Measurements from ENCODE around the gene SLC25A25.
"Not testable (repeated sequence)": the region's sequence is repeated elsewhere in the genome, so short reads cannot be mapped to it uniquely, and the experiment has no call there.

The SLC25A25 gene

DNA sequence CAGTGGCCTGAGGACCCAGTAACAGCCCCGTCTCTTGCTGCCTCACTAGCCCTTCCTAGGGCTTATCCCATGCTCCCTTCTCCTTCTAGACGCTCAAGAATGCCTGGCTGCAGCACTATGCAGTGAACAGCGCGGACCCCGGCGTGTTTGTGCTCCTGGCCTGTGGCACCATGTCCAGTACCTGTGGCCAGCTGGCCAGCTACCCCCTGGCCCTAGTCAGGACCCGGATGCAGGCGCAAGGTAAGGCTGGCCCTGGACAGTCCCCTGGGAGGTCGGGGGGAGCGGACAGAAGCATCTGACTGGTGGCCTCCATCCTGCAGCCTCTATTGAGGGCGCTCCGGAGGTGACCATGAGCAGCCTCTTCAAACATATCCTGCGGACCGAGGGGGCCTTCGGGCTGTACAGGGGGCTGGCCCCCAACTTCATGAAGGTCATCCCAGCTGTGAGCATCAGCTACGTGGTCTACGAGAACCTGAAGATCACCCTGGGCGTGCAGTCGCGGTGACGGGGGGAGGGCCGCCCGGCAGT lies 39.0 kb downstream of the SLC25A25 start:
- peak overlapping the region; percentile 15; the same call in 1 of the 2 replicates for H3K27ac ChIP-seq
- TF ChIP-seq, protein P1, sequence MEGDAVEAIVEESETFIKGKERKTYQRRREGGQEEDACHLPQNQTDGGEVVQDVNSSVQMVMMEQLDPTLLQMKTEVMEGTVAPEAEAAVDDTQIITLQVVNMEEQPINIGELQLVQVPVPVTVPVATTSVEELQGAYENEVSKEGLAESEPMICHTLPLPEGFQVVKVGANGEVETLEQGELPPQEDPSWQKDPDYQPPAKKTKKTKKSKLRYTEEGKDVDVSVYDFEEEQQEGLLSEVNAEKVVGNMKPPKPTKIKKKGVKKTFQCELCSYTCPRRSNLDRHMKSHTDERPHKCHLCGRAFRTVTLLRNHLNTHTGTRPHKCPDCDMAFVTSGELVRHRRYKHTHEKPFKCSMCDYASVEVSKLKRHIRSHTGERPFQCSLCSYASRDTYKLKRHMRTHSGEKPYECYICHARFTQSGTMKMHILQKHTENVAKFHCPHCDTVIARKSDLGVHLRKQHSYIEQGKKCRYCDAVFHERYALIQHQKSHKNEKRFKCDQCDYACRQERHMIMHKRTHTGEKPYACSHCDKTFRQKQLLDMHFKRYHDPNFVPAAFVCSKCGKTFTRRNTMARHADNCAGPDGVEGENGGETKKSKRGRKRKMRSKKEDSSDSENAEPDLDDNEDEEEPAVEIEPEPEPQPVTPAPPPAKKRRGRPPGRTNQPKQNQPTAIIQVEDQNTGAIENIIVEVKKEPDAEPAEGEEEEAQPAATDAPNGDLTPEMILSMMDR (conservative IDR thresholded peaks at IDR 0.05): no peak

DNA sequence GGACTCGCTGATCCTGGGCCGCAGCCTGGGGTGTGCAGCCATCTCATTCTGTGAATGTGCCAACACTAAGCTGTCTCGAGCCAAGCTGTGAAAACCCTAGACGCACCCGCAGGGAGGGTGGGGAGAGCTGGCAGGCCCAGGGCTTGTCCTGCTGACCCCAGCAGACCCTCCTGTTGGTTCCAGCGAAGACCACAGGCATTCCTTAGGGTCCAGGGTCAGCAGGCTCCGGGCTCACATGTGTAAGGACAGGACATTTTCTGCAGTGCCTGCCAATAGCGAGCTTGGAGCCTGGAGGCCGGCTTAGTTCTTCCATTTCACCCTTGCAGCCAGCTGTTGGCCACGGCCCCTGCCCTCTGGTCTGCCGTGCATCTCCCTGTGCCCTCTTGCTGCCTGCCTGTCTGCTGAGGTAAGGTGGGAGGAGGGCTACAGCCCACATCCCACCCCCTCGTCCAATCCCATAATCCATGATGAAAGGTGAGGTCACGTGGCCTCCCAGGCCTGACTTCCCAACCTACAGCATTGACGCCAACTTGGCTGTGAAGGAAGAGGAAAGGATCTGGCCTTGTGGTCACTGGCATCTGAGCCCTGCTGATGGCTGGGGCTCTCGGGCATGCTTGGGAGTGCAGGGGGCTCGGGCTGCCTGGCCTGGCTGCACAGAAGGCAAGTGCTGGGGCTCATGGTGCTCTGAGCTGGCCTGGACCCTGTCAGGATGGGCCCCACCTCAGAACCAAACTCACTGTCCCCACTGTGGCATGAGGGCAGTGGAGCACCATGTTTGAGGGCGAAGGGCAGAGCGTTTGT lies 39.6 kb downstream of the SLC25A25 start:
- peak overlapping the region; percentile 15; the same call in 1 of the 2 replicates for H3K27ac ChIP-seq
- TF ChIP-seq, protein P1 (conservative IDR thresholded peaks at IDR 0.05): no peak

DNA sequence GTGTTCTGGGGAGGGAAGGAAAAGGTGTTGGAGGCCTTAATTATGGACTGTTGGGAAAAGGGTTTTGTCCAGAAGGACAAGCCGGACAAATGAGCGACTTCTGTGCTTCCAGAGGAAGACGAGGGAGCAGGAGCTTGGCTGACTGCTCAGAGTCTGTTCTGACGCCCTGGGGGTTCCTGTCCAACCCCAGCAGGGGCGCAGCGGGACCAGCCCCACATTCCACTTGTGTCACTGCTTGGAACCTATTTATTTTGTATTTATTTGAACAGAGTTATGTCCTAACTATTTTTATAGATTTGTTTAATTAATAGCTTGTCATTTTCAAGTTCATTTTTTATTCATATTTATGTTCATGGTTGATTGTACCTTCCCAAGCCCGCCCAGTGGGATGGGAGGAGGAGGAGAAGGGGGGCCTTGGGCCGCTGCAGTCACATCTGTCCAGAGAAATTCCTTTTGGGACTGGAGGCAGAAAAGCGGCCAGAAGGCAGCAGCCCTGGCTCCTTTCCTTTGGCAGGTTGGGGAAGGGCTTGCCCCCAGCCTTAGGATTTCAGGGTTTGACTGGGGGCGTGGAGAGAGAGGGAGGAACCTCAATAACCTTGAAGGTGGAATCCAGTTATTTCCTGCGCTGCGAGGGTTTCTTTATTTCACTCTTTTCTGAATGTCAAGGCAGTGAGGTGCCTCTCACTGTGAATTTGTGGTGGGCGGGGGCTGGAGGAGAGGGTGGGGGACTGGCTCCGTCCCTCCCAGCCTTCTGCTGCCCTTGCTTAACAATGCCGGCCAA lies 40.4 kb downstream of the SLC25A25 start:
- peak overlapping the region; percentile 15; the same call in 1 of the 2 replicates for H3K27ac ChIP-seq
- TF ChIP-seq, protein P1 (conservative IDR thresholded peaks at IDR 0.05): no peak

DNA sequence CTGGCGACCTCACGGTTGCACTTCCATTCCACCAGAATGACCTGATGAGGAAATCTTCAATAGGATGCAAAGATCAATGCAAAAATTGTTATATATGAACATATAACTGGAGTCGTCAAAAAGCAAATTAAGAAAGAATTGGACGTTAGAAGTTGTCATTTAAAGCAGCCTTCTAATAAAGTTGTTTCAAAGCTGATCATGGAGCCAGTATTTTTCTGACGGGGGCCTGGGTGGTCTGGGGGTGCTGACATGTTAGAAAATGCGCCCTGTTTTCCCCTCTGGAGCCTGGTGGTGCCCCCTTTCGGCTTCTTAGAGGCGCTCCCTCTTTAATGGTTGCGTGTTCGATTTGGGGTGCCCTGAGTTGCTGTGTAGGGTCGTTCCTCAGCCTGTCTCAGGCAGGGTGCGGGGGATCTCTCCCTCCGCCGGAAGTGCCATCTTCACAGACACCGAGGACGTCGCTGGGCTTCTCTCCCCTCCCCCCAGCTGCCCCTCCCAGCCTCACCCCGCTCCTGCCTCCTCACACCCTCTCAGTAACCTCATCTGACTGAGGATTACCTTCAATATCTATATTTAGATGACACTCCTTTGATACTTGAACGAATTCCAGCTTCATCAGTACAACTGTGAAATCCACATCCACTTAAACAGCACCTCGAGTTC lies 41.1 kb downstream of the SLC25A25 start:
- H3K27ac ChIP-seq: peak overlapping the region; percentile 15; the same call in 1 of the 2 replicates
- TF ChIP-seq, protein P1 (conservative IDR thresholded peaks at IDR 0.05): no peak

DNA sequence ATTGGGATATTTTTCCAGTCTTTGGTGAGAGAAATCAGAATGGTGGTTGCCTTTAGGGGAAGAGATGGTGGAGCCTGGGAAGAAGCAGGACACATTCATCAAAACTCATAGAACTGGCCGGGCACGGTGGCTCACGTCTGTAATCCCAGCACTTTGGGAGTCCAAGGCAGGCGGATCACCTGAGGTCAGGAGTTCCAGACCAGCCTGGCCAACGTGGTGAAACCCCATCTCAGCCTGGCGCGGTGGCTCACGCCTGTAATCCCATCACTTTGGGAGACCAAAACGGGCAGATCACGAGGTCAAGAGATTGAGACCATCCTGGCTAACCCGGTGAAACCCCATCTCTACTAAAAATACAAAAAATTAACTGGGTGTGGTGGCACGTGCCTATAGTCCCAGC lies 43.7 kb downstream of the SLC25A25 start:
- not testable (repeated sequence) for H3K27ac ChIP-seq

DNA sequence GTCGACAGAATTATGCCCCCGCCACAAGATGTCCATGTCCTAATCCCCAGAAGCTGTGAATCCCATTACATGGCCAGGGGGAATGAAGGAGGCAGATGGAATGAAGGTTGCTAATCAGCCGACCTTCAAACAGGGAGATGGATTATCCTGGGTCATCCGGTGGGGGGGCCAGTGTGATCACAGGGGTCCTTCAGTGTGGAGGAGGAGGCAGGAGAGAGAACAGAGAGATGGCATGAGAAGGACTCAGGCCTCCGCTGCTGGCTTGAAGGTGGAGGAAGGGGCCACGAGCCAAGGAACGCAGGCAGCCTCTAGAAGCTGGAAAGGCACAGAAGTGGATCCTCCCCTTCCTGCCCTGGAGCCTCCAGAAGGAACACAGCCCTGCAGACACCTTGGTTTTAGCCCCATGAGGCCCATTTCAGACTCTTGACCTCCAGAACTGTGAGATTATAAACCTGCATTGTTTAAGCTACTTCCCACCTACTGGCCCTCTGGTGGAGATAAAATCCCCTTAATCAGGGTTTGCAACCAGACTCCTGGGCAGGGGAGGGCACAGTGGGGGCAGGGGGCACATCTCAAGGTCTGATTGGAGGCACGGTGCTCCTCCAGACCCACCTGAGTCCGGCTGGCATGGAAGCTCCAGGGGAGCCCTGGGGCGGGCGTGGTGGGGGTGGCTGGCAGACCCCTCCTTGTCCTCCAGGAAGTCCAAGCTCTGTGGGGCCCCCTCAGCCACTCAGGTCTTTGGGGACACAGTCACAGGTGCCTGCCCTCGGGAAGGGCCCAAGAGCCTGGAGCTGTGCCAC lies 45.7 kb downstream of the SLC25A25 start:
- TF ChIP-seq, protein P1 (conservative IDR thresholded peaks at IDR 0.05): no peak
- no peak overlapping the region for H3K27ac ChIP-seq
